ENCODE results near the gene RMDN2. TPM values are rescaled to one million over a fixed set of nuclear protein-coding genes. Genes with fewer than 3 reads are reported as not detected.

The RMDN2 gene
- total RNA-seq, 1 experiment from 2014 or later: 5.3 TPM

- TF ChIP-seq EZH2 (IDR thresholded peaks at IDR 0.05; ENCODE audit: low read depth): no peak
- TF ChIP-seq, protein P1, sequence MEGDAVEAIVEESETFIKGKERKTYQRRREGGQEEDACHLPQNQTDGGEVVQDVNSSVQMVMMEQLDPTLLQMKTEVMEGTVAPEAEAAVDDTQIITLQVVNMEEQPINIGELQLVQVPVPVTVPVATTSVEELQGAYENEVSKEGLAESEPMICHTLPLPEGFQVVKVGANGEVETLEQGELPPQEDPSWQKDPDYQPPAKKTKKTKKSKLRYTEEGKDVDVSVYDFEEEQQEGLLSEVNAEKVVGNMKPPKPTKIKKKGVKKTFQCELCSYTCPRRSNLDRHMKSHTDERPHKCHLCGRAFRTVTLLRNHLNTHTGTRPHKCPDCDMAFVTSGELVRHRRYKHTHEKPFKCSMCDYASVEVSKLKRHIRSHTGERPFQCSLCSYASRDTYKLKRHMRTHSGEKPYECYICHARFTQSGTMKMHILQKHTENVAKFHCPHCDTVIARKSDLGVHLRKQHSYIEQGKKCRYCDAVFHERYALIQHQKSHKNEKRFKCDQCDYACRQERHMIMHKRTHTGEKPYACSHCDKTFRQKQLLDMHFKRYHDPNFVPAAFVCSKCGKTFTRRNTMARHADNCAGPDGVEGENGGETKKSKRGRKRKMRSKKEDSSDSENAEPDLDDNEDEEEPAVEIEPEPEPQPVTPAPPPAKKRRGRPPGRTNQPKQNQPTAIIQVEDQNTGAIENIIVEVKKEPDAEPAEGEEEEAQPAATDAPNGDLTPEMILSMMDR (conservative IDR thresholded peaks at IDR 0.05): no peak
- CTCF ChIA-PET: interaction anchor here (0.6 to 0.7 kb wide), 2 partner anchors 477 to 1287 kb away, joined by 3 to 4 read pairs; no protein-coding TSS in a partner anchor
- peaks cover 12% of the 10 kb centered on the region for H3K4me1 ChIP-seq (replicated peaks; ENCODE audit: insufficient read depth)
- no peak overlapping the region for H3K4me3 ChIP-seq
- no peaks in the 10 kb centered on the region for H3K9me3 ChIP-seq (ENCODE audit: insufficient read depth, low read depth)
- no peak overlapping the region for H2AFZ ChIP-seq
- BruUV-seq (replicated peaks): no TSS peak
- intact Hi-C loops (cut with micrococcal nuclease; ENCODE audit: unreplicated experiment): no loop called here
- DNase-seq: no peak
- POLR2A ChIA-PET (ENCODE audit: unreplicated experiment): no interaction called here
- H3K27ac ChIP-seq: no peak overlapping the region
- no peaks in the 10 kb centered on the region for H3K9me2 ChIP-seq (ENCODE audit: insufficient read depth)
- no peaks in the 10 kb centered on the region for H3K27me3 ChIP-seq (ENCODE audit: insufficient read depth, low read depth)
- H3K36me3 ChIP-seq (ENCODE audit: low read depth): no peaks in the 10 kb centered on the region
- peaks cover 2% of the 10 kb centered on the region; the same call in 1 of the 2 replicates for H3F3A ChIP-seq (ENCODE audit: insufficient read depth, low read depth)
- no peaks in the 10 kb centered on the region for H3K79me2 ChIP-seq (ENCODE audit: low read depth)
- no peak overlapping the region for H3K4me2 ChIP-seq
- no peaks in the 10 kb centered on the region for H4K20me1 ChIP-seq (ENCODE audit: insufficient read depth)
These were observed 135.3 kb downstream of the RMDN2 start for GRCh38 chr2:38060236-38061018.

- peaks cover 25% of the 10 kb centered on the region for H3K4me1 ChIP-seq (replicated peaks; ENCODE audit: insufficient read depth)
- peaks cover 20% of the 10 kb centered on the region for H3K79me2 ChIP-seq (ENCODE audit: low read depth)
- H3K36me3 ChIP-seq (ENCODE audit: low read depth): peaks cover 33% of the 10 kb centered on the region
- H2AFZ ChIP-seq: no peak overlapping the region
- TF ChIP-seq, protein P1 (conservative IDR thresholded peaks at IDR 0.05): no peak
- no peak for TF ChIP-seq EZH2 (IDR thresholded peaks at IDR 0.05; ENCODE audit: low read depth)
- intact Hi-C loops (cut with micrococcal nuclease; ENCODE audit: unreplicated experiment): no loop called here
- no peak overlapping the region for H3K4me2 ChIP-seq
- ChIA-PET POLR2A (ENCODE audit: unreplicated experiment) (interaction anchor here (0.5 kb wide), 1 partner anchor 15 kb away, joined by 3 read pairs; no protein-coding TSS in a partner anchor), CTCF (no interaction called here)
- H3F3A ChIP-seq (ENCODE audit: insufficient read depth, low read depth): peaks cover 25% of the 10 kb centered on the region; the same call in 1 of the 2 replicates
- no peak for DNase-seq
- H3K27ac ChIP-seq: no peak overlapping the region
- no peaks in the 10 kb centered on the region; the same call in 1 of the 2 replicates for H4K20me1 ChIP-seq (ENCODE audit: insufficient read depth)
- no peaks in the 10 kb centered on the region for H3K27me3 ChIP-seq (ENCODE audit: insufficient read depth, low read depth)
- no peaks in the 10 kb centered on the region for H3K9me2 ChIP-seq (ENCODE audit: insufficient read depth)
- BruUV-seq (replicated peaks): no TSS peak
- H3K4me3 ChIP-seq: no peak overlapping the region
- no peaks in the 10 kb centered on the region for H3K9me3 ChIP-seq (ENCODE audit: insufficient read depth, low read depth)
These were observed 139.9 kb downstream of the RMDN2 start for GRCh38 chr2:38064801-38065501.

DNA sequence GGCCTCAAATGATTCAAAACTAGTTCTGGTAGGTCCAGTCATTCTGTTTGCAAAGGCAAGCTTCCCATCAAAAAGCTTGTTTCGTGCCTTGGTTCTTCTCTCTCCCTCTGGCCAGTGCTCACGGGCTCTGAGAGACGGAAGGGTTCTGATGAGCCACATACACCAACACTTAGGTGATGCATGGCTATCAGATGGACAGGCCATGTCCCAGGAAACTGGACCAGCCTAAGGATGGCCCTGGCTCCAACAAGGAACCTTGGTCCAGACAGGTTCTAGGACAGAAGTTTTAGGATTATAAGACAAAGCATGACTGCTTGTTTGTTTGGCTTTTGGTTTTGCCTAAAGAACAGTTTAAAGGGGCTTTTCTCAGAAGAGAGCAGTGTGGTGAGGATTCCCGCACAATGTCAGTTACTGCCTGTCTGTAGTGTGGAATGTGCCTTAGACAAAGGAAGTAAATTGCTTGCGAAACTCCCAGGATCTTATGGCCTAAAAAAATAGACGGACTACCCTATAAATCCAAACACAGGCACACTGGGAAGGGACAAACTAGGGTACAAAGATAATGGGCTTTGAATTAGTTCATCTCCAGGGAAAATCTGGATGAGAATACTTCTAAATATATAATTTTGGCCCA is 140.5 kb downstream of the RMDN2 start:
- H3K9me2 ChIP-seq (ENCODE audit: insufficient read depth): no peaks in the 10 kb centered on the region
- H3K27me3 ChIP-seq (ENCODE audit: insufficient read depth, low read depth): no peaks in the 10 kb centered on the region
- POLR2A ChIA-PET (ENCODE audit: unreplicated experiment): interaction anchor here (0.5 kb wide), 1 partner anchor 15 kb away, joined by 3 read pairs; no protein-coding TSS in a partner anchor
- peaks cover 25% of the 10 kb centered on the region; the same call in 1 of the 2 replicates for H3F3A ChIP-seq (ENCODE audit: insufficient read depth, low read depth)
- H3K79me2 ChIP-seq (ENCODE audit: low read depth): peaks cover 27% of the 10 kb centered on the region
- no peak overlapping the region for H3K27ac ChIP-seq
- BruUV-seq (replicated peaks): no TSS peak
- TF ChIP-seq EZH2 (IDR thresholded peaks at IDR 0.05; ENCODE audit: low read depth): no peak
- TF ChIP-seq, protein P1 (conservative IDR thresholded peaks at IDR 0.05): no peak
- DNase-seq: no peak
- intact Hi-C loops (cut with micrococcal nuclease; ENCODE audit: unreplicated experiment): no loop called here
- no peak overlapping the region for H2AFZ ChIP-seq
- H3K4me3 ChIP-seq: no peak overlapping the region
- no peak overlapping the region for H3K4me2 ChIP-seq
- H4K20me1 ChIP-seq (ENCODE audit: insufficient read depth): no peaks in the 10 kb centered on the region; the same call in 1 of the 2 replicates
- CTCF ChIA-PET: no interaction called here
- H3K4me1 ChIP-seq (replicated peaks; ENCODE audit: insufficient read depth): peaks cover 31% of the 10 kb centered on the region
- H3K36me3 ChIP-seq (ENCODE audit: low read depth): peaks cover 40% of the 10 kb centered on the region
- no peaks in the 10 kb centered on the region for H3K9me3 ChIP-seq (ENCODE audit: insufficient read depth, low read depth)
